ENCODE data around the gene SLC7A8.

GRCh38 chr14:23146351-23146910, 37.0 kb downstream of the SLC7A8 start:
- TF ChIP-seq CTCF (IDR thresholded peaks at IDR 0.05) (no peak), POLR2A (IDR thresholded peaks at IDR 0.05) (no peak), EP300 (IDR thresholded peaks at IDR 0.05) (no peak)

Measured in tibial nerve (tissue), 4 donors.